ENCODE results near the gene ADARB2. TPM values are rescaled to one million over a fixed set of nuclear protein-coding genes. Genes with fewer than 3 reads are reported as not detected.

The ADARB2 gene
- polyA plus RNA-seq, 3 donors: not detected

- Mint-ChIP-seq H3K27me3 (ENCODE audit: low read depth in 3 of 3) (peaks cover 6 to 10% (median 7%) of the 10 kb centered on the region in 3 donors), H3K4me1 (no peaks in the 10 kb centered on the region), H3K27ac (no peak overlapping the region), H3K9me3 (peaks cover 0 to 2% (median 0%) of the 10 kb centered on the region in 7 donors), H3K4me3 (no peak overlapping the region), H3K36me3 (no peaks in the 10 kb centered on the region)
- no peak overlapping the region for H3K27ac ChIP-seq (ENCODE audit: low read depth in 1 of 2, low read length in 2 of 2)
- no peaks in the 10 kb centered on the region for H3K4me1 ChIP-seq (ENCODE audit: control insufficient read depth in 1 of 2, insufficient read depth in 2 of 2, low read length in 2 of 2)
- TF ChIP-seq CTCF (IDR thresholded peaks at IDR 0.05): no peak
- WGBS (ENCODE audit: insufficient coverage): 94% methylated on average over 2 of the region's 3 CpGs
- no peaks in the 10 kb centered on the region for H3K79me2 ChIP-seq (ENCODE audit: insufficient read depth, low read length)
- H4K20me1 ChIP-seq (ENCODE audit: insufficient read depth, low read length): no peaks in the 10 kb centered on the region
- no peak overlapping the region for H3K4me2 ChIP-seq (replicated peaks; ENCODE audit: extremely low read depth, low read length, poor library complexity, severe bottlenecking)
- H3K36me3 ChIP-seq (replicated peaks in 1 of 2; ENCODE audit: control insufficient read depth in 1 of 2, insufficient read depth in 2 of 2, low read length in 2 of 2): no peaks in the 10 kb centered on the region
- H3K9ac ChIP-seq (ENCODE audit: insufficient read depth, low read length, poor library complexity, severe bottlenecking): no peak overlapping the region
- no peak overlapping the region for H3K4me3 ChIP-seq (replicated peaks in 1 of 3; ENCODE audit: low read depth in 2 of 3, low read length in 3 of 3)
- H2AFZ ChIP-seq (ENCODE audit: insufficient read depth, low read depth, low read length, poor library complexity, severe bottlenecking): no peak overlapping the region
- DNase-seq: no peak
- H3K9me3 ChIP-seq (replicated peaks in 1 of 2; ENCODE audit: control insufficient read depth in 1 of 2, insufficient read depth in 1 of 2, low read length in 2 of 2): no peaks in the 10 kb centered on the region
- intact Hi-C loops (cut with micrococcal nuclease): no loop called here
- H3K27me3 ChIP-seq (ENCODE audit: control insufficient read depth in 2 of 2, insufficient read depth in 2 of 2, low read length in 2 of 2): no peaks in the 10 kb centered on the region
These were observed 416.5 kb downstream of the ADARB2 start for GRCh38 chr10:1320739-1321320.

- Mint-ChIP-seq H3K4me1 (no peaks in the 10 kb centered on the region), H3K9me3 (no peaks in the 10 kb centered on the region), H3K4me3 (no peak overlapping the region), H3K27me3 (ENCODE audit: low read depth in 3 of 3) (peaks cover 0 to 4% (median 2%) of the 10 kb centered on the region in 3 donors), H3K36me3 (no peaks in the 10 kb centered on the region), H3K27ac (no peak overlapping the region)
- Histone ChIP-seq H3K27me3 (ENCODE audit: control insufficient read depth in 2 of 2, insufficient read depth in 2 of 2, low read length in 2 of 2) (no peaks in the 10 kb centered on the region), H3K9me3 (replicated peaks in 1 of 2; ENCODE audit: control insufficient read depth in 1 of 2, insufficient read depth in 1 of 2, low read length in 2 of 2) (no peaks in the 10 kb centered on the region), H3K4me2 (replicated peaks; ENCODE audit: extremely low read depth, low read length, poor library complexity, severe bottlenecking) (no peak overlapping the region), H2AFZ (ENCODE audit: insufficient read depth, low read depth, low read length, poor library complexity, severe bottlenecking) (no peak overlapping the region), H3K36me3 (replicated peaks in 1 of 2; ENCODE audit: control insufficient read depth in 1 of 2, insufficient read depth in 2 of 2, low read length in 2 of 2) (no peaks in the 10 kb centered on the region), H3K4me1 (ENCODE audit: control insufficient read depth in 1 of 2, insufficient read depth in 2 of 2, low read length in 2 of 2) (no peaks in the 10 kb centered on the region), H3K4me3 (replicated peaks in 1 of 3; ENCODE audit: low read depth in 2 of 3, low read length in 3 of 3) (no peak overlapping the region), H3K27ac (ENCODE audit: low read depth in 1 of 2, low read length in 2 of 2) (no peak overlapping the region), H3K9ac (ENCODE audit: insufficient read depth, low read length, poor library complexity, severe bottlenecking) (no peak overlapping the region), H4K20me1 (ENCODE audit: insufficient read depth, low read length) (no peaks in the 10 kb centered on the region), H3K79me2 (ENCODE audit: insufficient read depth, low read length) (no peaks in the 10 kb centered on the region)
- WGBS (ENCODE audit: insufficient coverage): 91% methylated on average over 6 of the region's 8 CpGs
- TF ChIP-seq CTCF (IDR thresholded peaks at IDR 0.05): no peak
- intact Hi-C loops (cut with micrococcal nuclease): no loop called here
- no peak for DNase-seq
These were observed 420.5 kb downstream of the ADARB2 start for GRCh38 chr10:1316809-1317143.
